Peyer's patch (tissue), 4 donors: Measurements from ENCODE around the gene REXO1. TPM values are rescaled to one million over a fixed set of nuclear protein-coding genes. Genes with fewer than 3 reads are reported as not detected.

Experiments
- DNase-seq, 3 donors: peaks; one replicate each; pipeline ENCODE4 v3.0.0-alpha.2; 2017 to 2019
- H3K27ac ChIP-seq, 4 donors: fragments of 200-600 bp; sonication (generic); one replicate each; pipeline ENCODE4 v1.5.1; 2016 to 2019
- H3K27me3 ChIP-seq, 2 donors: fragments of 200-600 bp; sonication (generic); one replicate each; pipeline ENCODE4 v1.5.1; 2019
- H3K36me3 ChIP-seq, 3 donors: fragments of 200-600 bp; sonication (generic); one replicate each; pipeline ENCODE4 v1.5.1; 2016 to 2019
- H3K4me1 ChIP-seq, 4 donors: fragments of 200-600 bp; sonication (generic); one replicate each; pipeline ENCODE4 v1.5.1; 2016 to 2019
- H3K4me3 ChIP-seq, 4 donors: fragments of 200-600 bp; sonication (generic); 1 replicate in 3 of 4; 2 replicates in 1 of 4; pipeline ENCODE4 v1.5.1; 2016 to 2019; ENCODE audit warnings: mild to moderate bottlenecking in 1 of 4
- H3K9me3 ChIP-seq, 4 donors: fragments of 200-600 bp; sonication (generic); one replicate each; pipeline ENCODE4 v1.5.1; 2016 to 2019; ENCODE audit warnings: mild to moderate bottlenecking in 1 of 4
- CTCF ChIP-seq, 6 experiments: fragments of 450-650 bp in 4 of 6; fragments of 200-600 bp in 2 of 6; sonication (generic) in 1 of 6; IDR thresholded peaks; one replicate each; pipeline ENCODE4 v1.5.1; 2017 to 2019; ENCODE audit warnings: antibody characterized with exemption in 6 of 6, mild to moderate bottlenecking in 3 of 6, moderate library complexity in 1 of 6
- POLR2A ChIP-seq, 2 donors: fragments of 450-650 bp; IDR thresholded peaks; one replicate each; pipeline ENCODE4 v1.5.1; 2017; ENCODE audit warnings: antibody characterized with exemption in 2 of 2, mild to moderate bottlenecking in 2 of 2, moderate library complexity in 2 of 2
- total RNA-seq, 4 donors: library from RNA; depleted of rRNA; stranded (reverse); fragments of >200 nt; gene quantifications; one replicate each; pipeline ENCODE4 v1.1.0, GENCODE V29; 2016

The REXO1 gene
- total RNA-seq, 4 donors from 2014 or later, result 47.0 to 101 (median 57.2) TPM

GRCh38 chr19:1769645-1769985, 78.7 kb downstream of the REXO1 start:
- peaks cover 0 to 5% (median 0%) of the 10 kb centered on the region in 4 donors for H3K4me1 ChIP-seq
- H3K9me3 ChIP-seq, result peaks cover 0 to 11% (median 4%) of the 10 kb centered on the region in 4 donors
- no peaks in the 10 kb centered on the region for H3K36me3 ChIP-seq
- DNase-seq, result no peak
- no peak overlapping the region for H3K4me3 ChIP-seq
- H3K27me3 ChIP-seq, result peaks cover 0 to 40% of the 10 kb centered on the region in 2 donors
- H3K27ac ChIP-seq, result no peak overlapping the region
- no peak for TF ChIP-seq POLR2A (IDR thresholded peaks at IDR 0.05)
- no peak for TF ChIP-seq CTCF (IDR thresholded peaks at IDR 0.05)

- H3K4me1 ChIP-seq, result peaks cover 0 to 5% (median 0%) of the 10 kb centered on the region in 4 donors
- H3K27me3 ChIP-seq, result peaks cover 0 to 42% of the 10 kb centered on the region in 2 donors
- no peak for DNase-seq
- TF ChIP-seq POLR2A (IDR thresholded peaks at IDR 0.05) (no peak), CTCF (IDR thresholded peaks at IDR 0.05) (no peak)
- H3K27ac ChIP-seq, result no peak overlapping the region
- H3K9me3 ChIP-seq, result peaks cover 0 to 10% (median 4%) of the 10 kb centered on the region in 4 donors
- H3K36me3 ChIP-seq, result no peaks in the 10 kb centered on the region
- no peak overlapping the region for H3K4me3 ChIP-seq
Measured at GRCh38 chr19:1768918-1769644, 79.2 kb downstream of the REXO1 start.

GRCh38 chr19:1768248-1768647, 80.0 kb downstream of the REXO1 start:
- peak in 1 of 3 donors; percentile 49 for DNase-seq
- Histone ChIP-seq H3K9me3 (peaks cover 0 to 10% (median 4%) of the 10 kb centered on the region in 4 donors), H3K4me3 (no peak overlapping the region), H3K4me1 (peaks cover 0 to 5% (median 0%) of the 10 kb centered on the region in 4 donors), H3K27ac (no peak overlapping the region), H3K36me3 (no peaks in the 10 kb centered on the region), H3K27me3 (peaks cover 0 to 45% of the 10 kb centered on the region in 2 donors)
- TF ChIP-seq POLR2A (IDR thresholded peaks at IDR 0.05) (no peak), CTCF (IDR thresholded peaks at IDR 0.05) (no peak)

- Histone ChIP-seq H3K4me3 (no peak overlapping the region), H3K4me1 (peaks cover 0 to 5% (median 0%) of the 10 kb centered on the region in 4 donors), H3K36me3 (no peaks in the 10 kb centered on the region), H3K27ac (no peak overlapping the region), H3K9me3 (peaks cover 0 to 10% (median 4%) of the 10 kb centered on the region in 4 donors), H3K27me3 (peaks cover 0 to 49% of the 10 kb centered on the region in 2 donors)
- peak; percentile 78 to 92 (median 86) for TF ChIP-seq CTCF (IDR thresholded peaks at IDR 0.05)
- TF ChIP-seq POLR2A (IDR thresholded peaks at IDR 0.05), result no peak
- peak; percentile 38 to 71 (median 62) for DNase-seq
Measured at GRCh38 chr19:1767464-1767933, 80.8 kb downstream of the REXO1 start.

- TF ChIP-seq POLR2A (IDR thresholded peaks at IDR 0.05) (no peak), CTCF (IDR thresholded peaks at IDR 0.05) (no peak)
- H3K27me3 ChIP-seq, result peaks cover 0 to 55% of the 10 kb centered on the region in 2 donors
- H3K4me1 ChIP-seq, result peaks cover 0 to 5% (median 0%) of the 10 kb centered on the region in 4 donors
- peaks cover 0 to 10% (median 4%) of the 10 kb centered on the region in 4 donors for H3K9me3 ChIP-seq
- H3K36me3 ChIP-seq, result no peaks in the 10 kb centered on the region
- no peak for DNase-seq
- H3K4me3 ChIP-seq, result no peak overlapping the region
- no peak overlapping the region for H3K27ac ChIP-seq
Measured at GRCh38 chr19:1766800-1767352, 81.4 kb downstream of the REXO1 start.
